ENCODE data around the gene BRD7. TPM values are rescaled to one million over a fixed set of nuclear protein-coding genes. Genes with fewer than 3 reads are reported as not detected.
A peak's percentile ranks its signal among the peaks of the same experiment; 100 is the strongest.

BRD7 gene
- total and polyA plus RNA-seq, 2 of the 13 experiments (the other 11 are each of a cell fraction or from before 2014, with no cell fraction given), result 82.3 to 149 TPM

DNA sequence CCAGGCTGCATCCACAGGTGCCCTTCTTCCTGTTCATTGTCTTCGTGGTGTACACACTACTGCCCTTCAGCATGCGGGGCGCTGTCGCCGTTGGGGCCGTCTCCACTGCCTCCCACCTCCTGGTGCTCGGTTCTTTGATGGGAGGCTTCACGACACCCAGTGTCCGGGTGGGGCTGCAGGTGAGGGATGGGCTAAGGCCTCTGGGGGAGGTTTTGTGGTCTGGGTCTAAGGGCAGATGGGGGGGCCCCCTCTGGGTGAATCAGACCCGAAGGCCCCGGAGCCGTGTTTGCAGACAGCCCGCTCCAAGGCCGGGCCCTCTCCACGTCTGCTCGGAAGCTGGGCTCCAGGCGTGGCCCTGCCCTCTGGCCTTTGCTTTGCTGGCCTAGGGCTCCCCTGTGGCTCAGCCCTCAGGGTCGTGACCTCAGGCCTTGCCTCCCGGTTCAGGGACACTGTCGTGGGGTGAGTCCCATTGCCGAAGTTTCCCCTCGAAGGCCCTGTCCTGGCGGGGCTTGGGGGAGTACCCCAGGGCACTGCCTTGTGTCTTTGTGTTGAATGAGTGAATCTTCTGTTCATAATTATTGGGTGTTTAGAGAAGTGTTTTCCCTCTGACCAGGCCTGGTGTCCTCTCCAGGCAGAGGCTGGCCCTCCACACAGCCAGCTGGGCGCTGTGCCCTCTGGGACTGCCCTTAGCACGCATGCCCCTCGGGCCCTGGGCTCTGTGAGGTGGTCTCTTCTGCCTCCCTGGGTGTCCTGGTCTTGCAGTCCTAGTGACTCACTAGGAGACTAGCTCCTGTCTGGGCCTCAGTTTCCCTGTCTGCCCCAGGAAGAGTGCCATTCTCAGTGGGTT lies 76.8 kb downstream of the BRD7 start (continued):
- TF ChIP-seq, protein P1, sequence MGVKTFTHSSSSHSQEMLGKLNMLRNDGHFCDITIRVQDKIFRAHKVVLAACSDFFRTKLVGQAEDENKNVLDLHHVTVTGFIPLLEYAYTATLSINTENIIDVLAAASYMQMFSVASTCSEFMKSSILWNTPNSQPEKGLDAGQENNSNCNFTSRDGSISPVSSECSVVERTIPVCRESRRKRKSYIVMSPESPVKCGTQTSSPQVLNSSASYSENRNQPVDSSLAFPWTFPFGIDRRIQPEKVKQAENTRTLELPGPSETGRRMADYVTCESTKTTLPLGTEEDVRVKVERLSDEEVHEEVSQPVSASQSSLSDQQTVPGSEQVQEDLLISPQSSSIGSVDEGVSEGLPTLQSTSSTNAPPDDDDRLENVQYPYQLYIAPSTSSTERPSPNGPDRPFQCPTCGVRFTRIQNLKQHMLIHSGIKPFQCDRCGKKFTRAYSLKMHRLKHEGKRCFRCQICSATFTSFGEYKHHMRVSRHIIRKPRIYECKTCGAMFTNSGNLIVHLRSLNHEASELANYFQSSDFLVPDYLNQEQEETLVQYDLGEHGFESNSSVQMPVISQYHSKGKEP (CRISPR knock-in tag; IDR thresholded peaks at IDR 0.05), result no peak
- TF ChIP-seq RNF2 (conservative IDR thresholded peaks at IDR 0.05; ENCODE audit: low read depth) (no peak), ZNF230 (CRISPR knock-in tag; IDR thresholded peaks at IDR 0.05) (no peak), POLR2G (IDR thresholded peaks at IDR 0.05; ENCODE audit: low read depth, low read length) (no peak), PAX8 (CRISPR knock-in tag; IDR thresholded peaks at IDR 0.05; ENCODE audit: borderline replicate concordance) (no peak), SRSF4 (IDR thresholded peaks at IDR 0.05; ENCODE audit: low read depth, low read length, poor library complexity, severe bottlenecking) (no peak), ZNF207 (IDR thresholded peaks at IDR 0.05; ENCODE audit: borderline replicate concordance) (no peak), FOSL2 (CRISPR knock-in tag; IDR thresholded peaks at IDR 0.05) (peak; percentile 84), POLR2A (IDR thresholded peaks at IDR 0.05; ENCODE audit: insufficient read depth in 1 of 2, low read depth in 2 of 2, low read length in 2 of 2) (no peak), FOXA3 (CRISPR knock-in tag; IDR thresholded peaks at IDR 0.05) (peak; percentile 59; the same call in 1 of the 2 replicates), HDAC6 (IDR thresholded peaks at IDR 0.05; ENCODE audit: low read depth, low read length) (no peak), TEAD2 (CRISPR knock-in tag; IDR thresholded peaks at IDR 0.05) (no peak), RFXAP (CRISPR knock-in tag; IDR thresholded peaks at IDR 0.05; ENCODE audit: borderline replicate concordance) (peak; percentile 49; the same call in 1 of the 2 replicates), ZNF326 (CRISPR knock-in tag; IDR thresholded peaks at IDR 0.05; ENCODE audit: borderline replicate concordance) (no peak), ATF7 (IDR thresholded peaks at IDR 0.05) (no peak), ATF7 (CRISPR knock-in tag; IDR thresholded peaks at IDR 0.05) (0 out of 2 replicates have a peak, but pooled peaks have one; percentile 32), MAF1 (CRISPR knock-in tag; IDR thresholded peaks at IDR 0.05; ENCODE audit: borderline replicate concordance) (no peak), ETV5 (CRISPR knock-in tag; IDR thresholded peaks at IDR 0.05; ENCODE audit: borderline replicate concordance) (peak; percentile 51; the same call in 1 of the 2 replicates), MBD4 (IDR thresholded peaks at IDR 0.05; ENCODE audit: borderline replicate concordance, low read length) (no peak), ZNF121 (CRISPR knock-in tag; IDR thresholded peaks at IDR 0.05) (0 out of 2 replicates have a peak, but pooled peaks have one; percentile 25), ZNF790 (CRISPR knock-in tag; IDR thresholded peaks at IDR 0.05; ENCODE audit: borderline replicate concordance) (no peak), ZC3H4 (CRISPR knock-in tag; IDR thresholded peaks at IDR 0.05; ENCODE audit: borderline replicate concordance) (no peak)
- TF ChIP-seq, protein P2, sequence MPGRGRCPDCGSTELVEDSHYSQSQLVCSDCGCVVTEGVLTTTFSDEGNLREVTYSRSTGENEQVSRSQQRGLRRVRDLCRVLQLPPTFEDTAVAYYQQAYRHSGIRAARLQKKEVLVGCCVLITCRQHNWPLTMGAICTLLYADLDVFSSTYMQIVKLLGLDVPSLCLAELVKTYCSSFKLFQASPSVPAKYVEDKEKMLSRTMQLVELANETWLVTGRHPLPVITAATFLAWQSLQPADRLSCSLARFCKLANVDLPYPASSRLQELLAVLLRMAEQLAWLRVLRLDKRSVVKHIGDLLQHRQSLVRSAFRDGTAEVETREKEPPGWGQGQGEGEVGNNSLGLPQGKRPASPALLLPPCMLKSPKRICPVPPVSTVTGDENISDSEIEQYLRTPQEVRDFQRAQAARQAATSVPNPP (CRISPR knock-in tag; IDR thresholded peaks at IDR 0.05), result peak; percentile 70; the same call in 1 of the 2 replicates
- TF ChIP-seq, protein P3, sequence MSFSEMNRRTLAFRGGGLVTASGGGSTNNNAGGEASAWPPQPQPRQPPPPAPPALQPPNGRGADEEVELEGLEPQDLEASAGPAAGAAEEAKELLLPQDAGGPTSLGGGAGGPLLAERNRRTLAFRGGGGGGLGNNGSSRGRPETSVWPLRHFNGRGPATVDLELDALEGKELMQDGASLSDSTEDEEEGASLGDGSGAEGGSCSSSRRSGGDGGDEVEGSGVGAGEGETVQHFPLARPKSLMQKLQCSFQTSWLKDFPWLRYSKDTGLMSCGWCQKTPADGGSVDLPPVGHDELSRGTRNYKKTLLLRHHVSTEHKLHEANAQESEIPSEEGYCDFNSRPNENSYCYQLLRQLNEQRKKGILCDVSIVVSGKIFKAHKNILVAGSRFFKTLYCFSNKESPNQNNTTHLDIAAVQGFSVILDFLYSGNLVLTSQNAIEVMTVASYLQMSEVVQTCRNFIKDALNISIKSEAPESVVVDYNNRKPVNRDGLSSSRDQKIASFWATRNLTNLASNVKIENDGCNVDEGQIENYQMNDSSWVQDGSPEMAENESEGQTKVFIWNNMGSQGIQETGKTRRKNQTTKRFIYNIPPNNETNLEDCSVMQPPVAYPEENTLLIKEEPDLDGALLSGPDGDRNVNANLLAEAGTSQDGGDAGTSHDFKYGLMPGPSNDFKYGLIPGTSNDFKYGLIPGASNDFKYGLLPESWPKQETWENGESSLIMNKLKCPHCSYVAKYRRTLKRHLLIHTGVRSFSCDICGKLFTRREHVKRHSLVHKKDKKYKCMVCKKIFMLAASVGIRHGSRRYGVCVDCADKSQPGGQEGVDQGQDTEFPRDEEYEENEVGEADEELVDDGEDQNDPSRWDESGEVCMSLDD (CRISPR knock-in tag; IDR thresholded peaks at IDR 0.05; ENCODE audit: borderline replicate concordance), result peak; percentile 96
- TF ChIP-seq, protein P4, sequence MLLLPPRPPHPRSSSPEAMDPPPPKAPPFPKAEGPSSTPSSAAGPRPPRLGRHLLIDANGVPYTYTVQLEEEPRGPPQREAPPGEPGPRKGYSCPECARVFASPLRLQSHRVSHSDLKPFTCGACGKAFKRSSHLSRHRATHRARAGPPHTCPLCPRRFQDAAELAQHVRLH (CRISPR knock-in tag; IDR thresholded peaks at IDR 0.05; ENCODE audit: borderline replicate concordance, low read depth), result peak; percentile 85; the same call in 1 of the 2 replicates

Measured in HepG2 (cell line).